ENCODE measurements around the gene ZC3H18. TPM values are rescaled to one million over a fixed set of nuclear protein-coding genes. Genes with fewer than 3 reads are reported as not detected.
A peak's percentile ranks its signal among the peaks of the same experiment; 100 is the strongest.

ZC3H18 gene
- total RNA-seq, 1 donor from 2014 or later = 88.5 TPM

GRCh38 chr16:88651276-88651988 is 81.2 kb downstream of the ZC3H18 start:
- no peak for DNase-seq (ENCODE audit: low read depth, low spot score)
- Mint-ChIP-seq H3K27ac (ENCODE audit: unreplicated experiment) (no peak overlapping the region), H3K36me3 (ENCODE audit: low read depth) (no peaks in the 10 kb centered on the region), H3K4me1 (peaks cover 15% of the 10 kb centered on the region), H3K9me3 (no peaks in the 10 kb centered on the region), H3K27me3 (ENCODE audit: low read depth) (no peaks in the 10 kb centered on the region), H3K4me3 (peak overlapping the region; percentile 78)
- no peak for TF ChIP-seq CTCF (conservative IDR thresholded peaks at IDR 0.05)

DNA sequence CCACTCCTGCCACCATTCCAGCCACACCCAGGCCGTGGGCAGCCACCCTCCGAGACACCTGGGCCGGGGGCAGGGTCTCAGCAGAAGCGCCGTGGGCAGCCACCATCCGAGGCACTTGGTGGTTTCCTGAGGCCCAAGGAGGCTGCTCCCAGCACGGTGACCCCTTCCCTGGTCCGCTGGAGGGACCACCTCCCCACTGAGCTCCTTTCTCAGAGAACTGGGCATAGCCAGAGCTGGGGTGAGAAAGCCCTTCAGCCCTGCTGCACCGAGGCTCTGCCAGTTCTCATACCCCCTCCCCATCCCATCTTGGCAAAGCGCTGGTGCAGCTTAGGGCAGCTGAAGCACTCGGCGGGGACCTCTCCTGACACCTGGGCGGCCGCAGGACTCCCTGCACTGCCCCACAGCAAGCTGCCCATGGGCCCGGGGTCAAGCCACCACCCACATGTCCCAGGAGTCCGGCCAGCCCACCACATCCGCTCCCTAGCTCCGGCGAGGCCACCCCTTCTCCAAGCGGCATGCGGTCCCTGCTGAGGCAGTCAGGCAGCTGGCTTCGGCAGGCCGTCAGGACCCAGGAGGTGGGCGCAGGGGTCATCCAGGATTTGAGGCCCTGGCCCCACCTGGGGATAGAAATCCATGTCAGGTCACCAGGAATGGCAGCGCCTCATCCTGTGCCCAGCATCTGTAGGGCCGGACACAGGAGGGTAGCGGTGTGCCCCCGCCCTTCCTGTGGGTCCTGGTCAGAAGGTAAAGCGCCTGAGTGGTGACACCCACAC is 82.0 kb downstream of the ZC3H18 start:
- H3K4me1 Mint-ChIP-seq = peaks cover 15% of the 10 kb centered on the region
- no peak overlapping the region for H3K4me3 Mint-ChIP-seq
- no peak overlapping the region for H3K27ac Mint-ChIP-seq (ENCODE audit: unreplicated experiment)
- H3K9me3 Mint-ChIP-seq = no peaks in the 10 kb centered on the region
- no peaks in the 10 kb centered on the region for H3K36me3 Mint-ChIP-seq (ENCODE audit: low read depth)
- DNase-seq (ENCODE audit: low read depth, low spot score) = no peak
- no peak for TF ChIP-seq CTCF (conservative IDR thresholded peaks at IDR 0.05)
- H3K27me3 Mint-ChIP-seq (ENCODE audit: low read depth) = no peaks in the 10 kb centered on the region

GRCh38 chr16:88652762-88653063 is 82.5 kb downstream of the ZC3H18 start:
- no peaks in the 10 kb centered on the region for H3K9me3 Mint-ChIP-seq
- peaks cover 15% of the 10 kb centered on the region for H3K4me1 Mint-ChIP-seq
- DNase-seq (ENCODE audit: low read depth, low spot score) = no peak
- peak overlapping the region; percentile 47 for H3K4me3 Mint-ChIP-seq
- H3K27me3 Mint-ChIP-seq (ENCODE audit: low read depth) = no peaks in the 10 kb centered on the region
- H3K27ac Mint-ChIP-seq (ENCODE audit: unreplicated experiment) = no peak overlapping the region
- TF ChIP-seq CTCF (conservative IDR thresholded peaks at IDR 0.05) = no peak
- no peaks in the 10 kb centered on the region for H3K36me3 Mint-ChIP-seq (ENCODE audit: low read depth)

GRCh38 chr16:88653101-88653500 is 82.9 kb downstream of the ZC3H18 start:
- Mint-ChIP-seq H3K9me3 (no peaks in the 10 kb centered on the region), H3K4me3 (peak overlapping the region; percentile 47), H3K27me3 (ENCODE audit: low read depth) (no peaks in the 10 kb centered on the region), H3K4me1 (peaks cover 15% of the 10 kb centered on the region), H3K27ac (ENCODE audit: unreplicated experiment) (no peak overlapping the region), H3K36me3 (ENCODE audit: low read depth) (no peaks in the 10 kb centered on the region)
- no peak for TF ChIP-seq CTCF (conservative IDR thresholded peaks at IDR 0.05)
- no peak for DNase-seq (ENCODE audit: low read depth, low spot score)

- no peak overlapping the region for H3K27ac Mint-ChIP-seq (ENCODE audit: unreplicated experiment)
- H3K4me1 Mint-ChIP-seq = peaks cover 15% of the 10 kb centered on the region
- no peaks in the 10 kb centered on the region for H3K27me3 Mint-ChIP-seq (ENCODE audit: low read depth)
Observed at GRCh38 chr16:88653596-88654362, 83.6 kb downstream of the ZC3H18 start.

More at GRCh38 chr16:88653596-88654362, 83.6 kb downstream of the ZC3H18 start:
- no peak for DNase-seq (ENCODE audit: low read depth, low spot score)
- no peak for TF ChIP-seq CTCF (conservative IDR thresholded peaks at IDR 0.05)
- Mint-ChIP-seq H3K9me3 (no peaks in the 10 kb centered on the region), H3K4me3 (peak overlapping the region; percentile 38), H3K36me3 (ENCODE audit: low read depth) (no peaks in the 10 kb centered on the region)

All from neural crest cell (in vitro differentiated cells).